Measurements from ENCODE around the gene PLCH1.

GRCh38 chr3:155354658-155355057, 390.2 kb downstream of the PLCH1 start:
- TF ChIP-seq FOXK2 (IDR thresholded peaks at IDR 0.05) (no peak), HDGF (IDR thresholded peaks at IDR 0.05; ENCODE audit: borderline replicate concordance) (no peak), FOXM1 (IDR thresholded peaks at IDR 0.05; ENCODE audit: borderline replicate concordance) (no peak), BHLHE40 (IDR thresholded peaks at IDR 0.05; ENCODE audit: borderline replicate concordance) (no peak)
